Thyroid gland (tissue), 4 donors: ENCODE measurements around the gene TSHZ2. TPM values are rescaled to one million over a fixed set of nuclear protein-coding genes. Genes with fewer than 3 reads are reported as not detected.

Source experiments
- DNase-seq, 2 donors: peaks; one replicate each; pipeline ENCODE4 v3.0.0-alpha.2; 2019
- H3K27ac ChIP-seq, 3 donors: fragments of 200-600 bp; sonication (generic); 1 replicate in 2 of 3; 2 replicates in 1 of 3; pipeline ENCODE4 v1.5.1; 2016 to 2019; ENCODE audit warnings: mild to moderate bottlenecking in 1 of 3, moderate library complexity in 1 of 3
- H3K27me3 ChIP-seq: fragments of 200-600 bp; sonication (generic); one replicate; pipeline ENCODE4 v1.5.1; 2019
- H3K36me3 ChIP-seq, 2 donors: fragments of 200-600 bp; sonication (generic); one replicate each; pipeline ENCODE4 v1.5.1; 2016 to 2019
- H3K4me1 ChIP-seq, 2 donors: fragments of 200-600 bp; sonication (generic); one replicate each; pipeline ENCODE4 v1.5.1; 2017 to 2019
- H3K4me3 ChIP-seq, 3 donors: fragments of 200-600 bp; sonication (generic); replicated peaks in 1 of 3; 1 replicate in 2 of 3; 2 replicates in 1 of 3; pipeline ENCODE4 v1.5.1; 2016; ENCODE audit warnings: mild to moderate bottlenecking in 1 of 3
- H3K9me3 ChIP-seq: fragments of 200-600 bp; sonication (generic); one replicate; pipeline ENCODE4 v1.5.1; 2017
- POLR2A ChIP-seq, 2 donors: fragments of 450-650 bp; IDR thresholded peaks; one replicate each; pipeline ENCODE4 v1.6.1; 2017; ENCODE audit warnings: antibody characterized with exemption in 2 of 2, mild to moderate bottlenecking in 2 of 2, moderate library complexity in 1 of 2
- WGBS, 2 donors: methylation state at CpG; one replicate each; pipeline ENCODE4 v1.1.5; 2017; 5-methylcytosine and 5-hydroxymethylcytosine counted together
- intact Hi-C: fragments of 100-400 bp; cut with DNase I; formaldehyde crosslinking; loops from one replicate; pipeline ENCODE4 v1.15.1; 2023
- total RNA-seq, 4 donors: library from RNA; depleted of rRNA; stranded (reverse); fragments of >200 nt; gene quantifications; one replicate each; pipeline ENCODE4 v1.2.3, GENCODE V29; 2016
- TF ChIP-seq, protein P1 (sequence below), 6 experiments: fragments of 200-600 bp in 3 of 6; fragments of 450-650 bp in 3 of 6; sonication (generic) in 3 of 6; IDR thresholded peaks; one replicate each; pipeline ENCODE4 v1.5.1; 2016 to 2019; ENCODE audit warnings: antibody characterized with exemption in 6 of 6, mild to moderate bottlenecking in 2 of 6, inconsistent platforms in 1 of 6, moderate library complexity in 1 of 6

TSHZ2 gene
- total RNA-seq, 4 donors from 2014 or later = 11.0 to 27.9 (median 14.0) TPM

DNA sequence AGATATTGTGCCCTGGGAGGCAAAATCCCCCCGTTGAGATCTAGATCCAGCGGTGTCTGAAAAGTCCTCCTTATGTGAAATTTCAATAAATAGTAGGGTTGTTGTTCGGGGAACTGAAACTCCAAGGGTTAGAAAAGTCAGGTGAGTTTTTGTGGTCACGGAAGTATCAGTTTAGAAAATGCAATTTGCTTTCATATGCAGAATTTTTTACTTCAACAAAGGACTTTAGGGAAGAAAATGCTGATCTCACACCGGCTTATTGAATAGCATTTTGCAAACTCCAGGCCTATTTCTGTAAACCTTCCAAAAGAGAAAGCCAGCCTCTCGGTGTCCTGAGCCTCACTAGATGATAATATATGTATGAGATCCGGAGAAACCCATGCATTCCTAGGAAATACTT lies 254.7 kb downstream of the TSHZ2 start:
- DNase-seq = no peak
- no peak overlapping the region for H3K27ac ChIP-seq
- no peak for TF ChIP-seq POLR2A (IDR thresholded peaks at IDR 0.05)
- TF ChIP-seq, protein P1, sequence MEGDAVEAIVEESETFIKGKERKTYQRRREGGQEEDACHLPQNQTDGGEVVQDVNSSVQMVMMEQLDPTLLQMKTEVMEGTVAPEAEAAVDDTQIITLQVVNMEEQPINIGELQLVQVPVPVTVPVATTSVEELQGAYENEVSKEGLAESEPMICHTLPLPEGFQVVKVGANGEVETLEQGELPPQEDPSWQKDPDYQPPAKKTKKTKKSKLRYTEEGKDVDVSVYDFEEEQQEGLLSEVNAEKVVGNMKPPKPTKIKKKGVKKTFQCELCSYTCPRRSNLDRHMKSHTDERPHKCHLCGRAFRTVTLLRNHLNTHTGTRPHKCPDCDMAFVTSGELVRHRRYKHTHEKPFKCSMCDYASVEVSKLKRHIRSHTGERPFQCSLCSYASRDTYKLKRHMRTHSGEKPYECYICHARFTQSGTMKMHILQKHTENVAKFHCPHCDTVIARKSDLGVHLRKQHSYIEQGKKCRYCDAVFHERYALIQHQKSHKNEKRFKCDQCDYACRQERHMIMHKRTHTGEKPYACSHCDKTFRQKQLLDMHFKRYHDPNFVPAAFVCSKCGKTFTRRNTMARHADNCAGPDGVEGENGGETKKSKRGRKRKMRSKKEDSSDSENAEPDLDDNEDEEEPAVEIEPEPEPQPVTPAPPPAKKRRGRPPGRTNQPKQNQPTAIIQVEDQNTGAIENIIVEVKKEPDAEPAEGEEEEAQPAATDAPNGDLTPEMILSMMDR (IDR thresholded peaks at IDR 0.05) = no peak
- intact Hi-C loops = no loop called here
- H3K9me3 ChIP-seq = no peaks in the 10 kb centered on the region
- H3K27me3 ChIP-seq = no peaks in the 10 kb centered on the region
- no peak overlapping the region for H3K4me3 ChIP-seq
- 68 to 76% methylated on average over 7 of the region's 7 CpGs for WGBS, 2 donors
- H3K36me3 ChIP-seq = no peaks in the 10 kb centered on the region
- no peaks in the 10 kb centered on the region for H3K4me1 ChIP-seq

GRCh38 chr20:53227523-53227922 lies 255.4 kb downstream of the TSHZ2 start:
- H3K4me3 ChIP-seq = no peak overlapping the region
- no peak for DNase-seq
- intact Hi-C loops = no loop called here
- H3K27me3 ChIP-seq = no peaks in the 10 kb centered on the region
- H3K4me1 ChIP-seq = no peaks in the 10 kb centered on the region
- TF ChIP-seq, protein P1 (IDR thresholded peaks at IDR 0.05) = no peak
- TF ChIP-seq POLR2A (IDR thresholded peaks at IDR 0.05) = no peak
- no peaks in the 10 kb centered on the region for H3K9me3 ChIP-seq
- H3K36me3 ChIP-seq = no peaks in the 10 kb centered on the region
- WGBS, 2 donors = 82 to 83% methylated on average over 3 of the region's 3 CpGs
- no peak overlapping the region for H3K27ac ChIP-seq

- TF ChIP-seq POLR2A (IDR thresholded peaks at IDR 0.05) = no peak
- TF ChIP-seq, protein P1 (IDR thresholded peaks at IDR 0.05) = no peak
- no peak for DNase-seq
- no peaks in the 10 kb centered on the region for H3K4me1 ChIP-seq
- no peaks in the 10 kb centered on the region for H3K9me3 ChIP-seq
- H3K27ac ChIP-seq = no peak overlapping the region
- H3K27me3 ChIP-seq = no peaks in the 10 kb centered on the region
- intact Hi-C loops = no loop called here
- WGBS, 2 donors = 78 to 84% methylated on average over 3 of the region's 3 CpGs
- H3K4me3 ChIP-seq = no peak overlapping the region
- no peaks in the 10 kb centered on the region for H3K36me3 ChIP-seq
Measured at GRCh38 chr20:53231061-53231460, 258.9 kb downstream of the TSHZ2 start.

GRCh38 chr20:53237461-53237860 lies 265.3 kb downstream of the TSHZ2 start:
- no peaks in the 10 kb centered on the region for H3K36me3 ChIP-seq
- no peak for DNase-seq
- TF ChIP-seq POLR2A (IDR thresholded peaks at IDR 0.05) = no peak
- TF ChIP-seq, protein P1 (IDR thresholded peaks at IDR 0.05) = no peak
- no peak overlapping the region for H3K4me3 ChIP-seq
- 88 to 90% methylated on average over 8 of the region's 8 CpGs for WGBS, 2 donors
- H3K9me3 ChIP-seq = no peaks in the 10 kb centered on the region
- no peak overlapping the region for H3K27ac ChIP-seq
- no peaks in the 10 kb centered on the region for H3K27me3 ChIP-seq
- intact Hi-C loops = no loop called here
- H3K4me1 ChIP-seq = no peaks in the 10 kb centered on the region

- no peak for DNase-seq
- 56 to 73% methylated on average over 3 of the region's 3 CpGs for WGBS, 2 donors
- Histone ChIP-seq H3K9me3 (no peaks in the 10 kb centered on the region), H3K4me1 (no peaks in the 10 kb centered on the region), H3K27ac (no peak overlapping the region), H3K4me3 (no peak overlapping the region), H3K36me3 (no peaks in the 10 kb centered on the region), H3K27me3 (no peaks in the 10 kb centered on the region)
- intact Hi-C loops = no loop called here
- TF ChIP-seq POLR2A (IDR thresholded peaks at IDR 0.05) = no peak
- TF ChIP-seq, protein P1 (IDR thresholded peaks at IDR 0.05) = no peak
Measured at GRCh38 chr20:53238121-53238660, 266.0 kb downstream of the TSHZ2 start.
